Left renal cortex interstitium (tissue), 4 donors: Measurements from ENCODE around the gene RAB35. TPM values are rescaled to one million over a fixed set of nuclear protein-coding genes. Genes with fewer than 3 reads are reported as not detected.

Source experiments
- DNase-seq, 4 donors: peaks; one replicate each; pipeline ENCODE4 v3.0.0-alpha.2; 2013; ENCODE audit warnings: low read depth in 4 of 4, low spot score in 2 of 4, missing footprints in 1 of 4
- polyA plus RNA-seq, 4 donors: library from polyadenylated mRNA; unstranded; fragments of 120-200 nt; gene quantifications; one replicate each; pipeline ENCODE4 v1.2.1, GENCODE V29; 2013; ENCODE audit not compliant: insufficient read length in 4 of 4

Gene RAB35
- polyA plus RNA-seq, result 10 to 100 TPM; 33.6 to 47.7 (median 41.7) TPM

GRCh38 chr12:120116441-120116791 lies at the start of gene RAB35:
RAB35 (minus strand) TSS chr12:120116753; CDS start chr12:120116650, 103 bp downstream.
- DNase-seq, result peak in 1 of 4 donors; percentile 85

GRCh38 chr12:120164293-120164692 lies 47.7 kb upstream of the RAB35 start:
- DNase-seq, result no peak

GRCh38 chr12:120162763-120163162 lies 46.2 kb upstream of the RAB35 start:
- no peak for DNase-seq

- DNase-seq, result no peak
These were observed 45.3 kb upstream of the RAB35 start for GRCh38 chr12:120161852-120162251.

GRCh38 chr12:120159509-120160237 lies 43.1 kb upstream of the RAB35 start:
- DNase-seq, result no peak

GRCh38 chr12:120158351-120158750 lies 41.8 kb upstream of the RAB35 start:
- no peak for DNase-seq

- no peak for DNase-seq
These were observed 41.1 kb upstream of the RAB35 start for GRCh38 chr12:120157678-120158077.

GRCh38 chr12:120156315-120157259 lies 40.0 kb upstream of the RAB35 start:
- no peak for DNase-seq

GRCh38 chr12:120155072-120155471 lies 38.5 kb upstream of the RAB35 start:
- DNase-seq, result no peak

- DNase-seq, result no peak
These were observed 34.5 kb upstream of the RAB35 start for GRCh38 chr12:120150919-120151525.

GRCh38 chr12:120148011-120148410 lies 31.5 kb upstream of the RAB35 start:
- DNase-seq, result no peak

- DNase-seq, result no peak
These were observed 28.6 kb upstream of the RAB35 start for GRCh38 chr12:120145164-120145563.

GRCh38 chr12:120144215-120144614 lies 27.7 kb upstream of the RAB35 start:
- no peak for DNase-seq

- no peak for DNase-seq
These were observed 25.8 kb upstream of the RAB35 start for GRCh38 chr12:120142231-120142877.

GRCh38 chr12:120141336-120141735 lies 24.8 kb upstream of the RAB35 start:
- DNase-seq, result no peak

- DNase-seq, result no peak
These were observed 24.1 kb upstream of the RAB35 start for GRCh38 chr12:120140603-120141002.

- no peak for DNase-seq
These were observed 23.4 kb upstream of the RAB35 start for GRCh38 chr12:120139958-120140357.

GRCh38 chr12:120138366-120138765 lies 21.8 kb upstream of the RAB35 start:
- no peak for DNase-seq

- no peak for DNase-seq
These were observed 21.3 kb upstream of the RAB35 start for GRCh38 chr12:120137833-120138232.

GRCh38 chr12:120136093-120136770 lies 19.7 kb upstream of the RAB35 start:
- no peak for DNase-seq
